Measurements from ENCODE around the gene ANKS1A. TPM values are rescaled to one million over a fixed set of nuclear protein-coding genes. Genes with fewer than 3 reads are reported as not detected.

The ANKS1A gene
- total RNA-seq, 4 donors from 2014 or later: 5.3 to 8.6 (median 7.0) TPM

DNA sequence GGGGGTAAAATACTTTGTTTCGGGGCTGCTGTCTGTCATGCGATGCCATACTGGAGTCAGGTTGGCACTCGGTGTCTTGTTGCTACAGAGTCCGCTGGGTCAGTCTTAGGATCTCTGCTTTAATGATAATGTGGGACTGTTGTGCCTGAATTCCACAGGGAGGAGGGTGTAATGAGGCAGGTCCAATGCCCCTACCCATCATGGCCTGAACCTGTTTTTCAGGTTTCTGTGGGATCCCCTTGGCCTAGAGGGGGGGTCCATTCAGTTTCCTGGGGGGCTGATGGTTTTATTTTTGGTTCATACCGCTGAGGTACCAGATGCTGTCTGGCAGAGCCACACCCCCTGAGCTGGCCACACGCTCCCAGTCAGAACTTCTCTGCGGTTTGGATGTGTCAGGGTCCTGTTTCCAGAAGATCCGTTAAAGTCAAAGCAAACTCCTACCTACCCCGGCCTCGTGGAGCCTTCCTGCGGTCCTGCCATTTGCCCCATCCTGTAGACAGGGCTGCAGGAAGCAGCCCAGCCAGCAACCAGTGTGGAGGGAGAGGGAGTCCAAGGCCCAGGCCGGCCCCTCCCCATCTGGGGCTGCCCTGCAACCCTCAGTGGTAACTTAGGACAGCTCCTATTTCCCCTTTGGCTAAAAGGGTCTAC lies 182.4 kb downstream of the ANKS1A start:
- no peak for ATAC-seq
- no peaks in the 10 kb centered on the region for H3K27me3 ChIP-seq
- in situ Hi-C loops (cut with MboI; ENCODE audit: low sequenced_read_pairs in 4 of 4) (no loop called here), intact Hi-C loops (cut with DNase I; ENCODE audit: low total_unique reads) (no loop called here)
- H3K36me3 ChIP-seq: peaks cover 0 to 10% of the 10 kb centered on the region in 2 donors
- no peaks in the 10 kb centered on the region for H3K9me3 ChIP-seq
- no peak overlapping the region for H3K27ac ChIP-seq
- no peak for DNase-seq
- TF ChIP-seq POLR2A (IDR thresholded peaks at IDR 0.05): no peak
- TF ChIP-seq, protein P1, sequence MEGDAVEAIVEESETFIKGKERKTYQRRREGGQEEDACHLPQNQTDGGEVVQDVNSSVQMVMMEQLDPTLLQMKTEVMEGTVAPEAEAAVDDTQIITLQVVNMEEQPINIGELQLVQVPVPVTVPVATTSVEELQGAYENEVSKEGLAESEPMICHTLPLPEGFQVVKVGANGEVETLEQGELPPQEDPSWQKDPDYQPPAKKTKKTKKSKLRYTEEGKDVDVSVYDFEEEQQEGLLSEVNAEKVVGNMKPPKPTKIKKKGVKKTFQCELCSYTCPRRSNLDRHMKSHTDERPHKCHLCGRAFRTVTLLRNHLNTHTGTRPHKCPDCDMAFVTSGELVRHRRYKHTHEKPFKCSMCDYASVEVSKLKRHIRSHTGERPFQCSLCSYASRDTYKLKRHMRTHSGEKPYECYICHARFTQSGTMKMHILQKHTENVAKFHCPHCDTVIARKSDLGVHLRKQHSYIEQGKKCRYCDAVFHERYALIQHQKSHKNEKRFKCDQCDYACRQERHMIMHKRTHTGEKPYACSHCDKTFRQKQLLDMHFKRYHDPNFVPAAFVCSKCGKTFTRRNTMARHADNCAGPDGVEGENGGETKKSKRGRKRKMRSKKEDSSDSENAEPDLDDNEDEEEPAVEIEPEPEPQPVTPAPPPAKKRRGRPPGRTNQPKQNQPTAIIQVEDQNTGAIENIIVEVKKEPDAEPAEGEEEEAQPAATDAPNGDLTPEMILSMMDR (IDR thresholded peaks at IDR 0.05 in 4 of 5, conservative IDR thresholded peaks at IDR 0.05 in 1 of 5): no peak
- no peak overlapping the region for H3K4me3 ChIP-seq
- no peaks in the 10 kb centered on the region for H3K4me1 ChIP-seq

DNA sequence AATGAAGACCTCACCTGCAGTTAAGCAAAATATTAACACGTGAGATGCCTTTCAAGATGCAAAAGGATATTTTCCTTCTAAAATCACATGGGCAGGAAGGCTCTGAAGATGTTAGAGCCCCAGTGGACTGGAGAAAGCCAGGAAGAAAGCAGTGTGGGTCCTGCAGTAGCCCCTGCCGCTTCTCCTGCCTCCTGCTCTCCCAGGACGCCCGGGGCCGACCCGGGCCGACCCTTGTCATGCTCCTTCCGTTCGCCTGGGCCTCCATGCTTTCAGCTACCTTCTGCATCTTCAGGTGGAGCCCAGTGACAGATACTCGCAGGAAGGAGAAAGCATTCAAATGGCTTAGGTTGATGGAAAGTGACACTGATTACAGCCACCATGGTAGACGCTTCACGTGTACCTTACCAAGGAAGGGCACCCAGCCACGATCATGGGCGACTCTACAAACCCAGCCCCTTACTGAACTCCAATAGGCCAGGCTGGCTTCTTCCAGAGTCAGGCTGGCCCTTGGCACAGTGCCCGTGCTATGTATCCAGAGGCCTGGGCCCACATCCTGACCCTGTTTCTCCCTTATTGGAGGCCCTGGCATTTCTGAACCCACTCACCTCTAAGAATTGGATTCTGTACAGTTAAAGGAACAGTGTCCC lies 183.1 kb downstream of the ANKS1A start:
- H3K36me3 ChIP-seq: peaks cover 0 to 10% of the 10 kb centered on the region in 2 donors
- no peak overlapping the region for H3K4me3 ChIP-seq
- DNase-seq (no peak), ATAC-seq (no peak)
- H3K27ac ChIP-seq: no peak overlapping the region
- intact Hi-C loops (cut with DNase I; ENCODE audit: low total_unique reads) (no loop called here), in situ Hi-C loops (cut with MboI; ENCODE audit: low sequenced_read_pairs in 4 of 4) (no loop called here)
- no peaks in the 10 kb centered on the region for H3K9me3 ChIP-seq
- H3K4me1 ChIP-seq: no peaks in the 10 kb centered on the region
- no peak for TF ChIP-seq POLR2A (IDR thresholded peaks at IDR 0.05)
- TF ChIP-seq, protein P1 (IDR thresholded peaks at IDR 0.05 in 4 of 5, conservative IDR thresholded peaks at IDR 0.05 in 1 of 5): no peak
- no peaks in the 10 kb centered on the region for H3K27me3 ChIP-seq

DNA sequence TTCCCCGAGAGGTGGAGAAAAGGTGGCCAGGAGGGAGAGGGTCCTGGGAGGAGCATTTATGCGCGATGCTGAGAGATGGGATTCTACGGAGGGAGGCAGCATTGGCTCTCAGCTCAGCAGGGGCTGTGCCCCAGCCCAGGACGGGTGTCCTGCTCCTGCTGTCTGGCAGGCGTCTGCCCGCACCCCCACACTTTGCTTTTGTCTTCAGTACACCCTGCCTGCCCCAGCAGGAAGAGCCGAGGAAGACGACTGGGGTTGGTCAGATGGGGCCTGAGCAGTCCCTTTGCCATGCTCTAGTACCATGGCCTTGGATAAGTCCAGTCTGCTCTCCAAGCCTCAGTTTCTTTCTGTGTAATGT lies 183.6 kb downstream of the ANKS1A start:
- peaks cover 0 to 10% of the 10 kb centered on the region in 2 donors for H3K36me3 ChIP-seq
- TF ChIP-seq POLR2A (IDR thresholded peaks at IDR 0.05): no peak
- H3K4me1 ChIP-seq: no peaks in the 10 kb centered on the region
- no peaks in the 10 kb centered on the region for H3K27me3 ChIP-seq
- in situ Hi-C loops (cut with MboI; ENCODE audit: low sequenced_read_pairs in 4 of 4) (no loop called here), intact Hi-C loops (cut with DNase I; ENCODE audit: low total_unique reads) (no loop called here)
- no peak overlapping the region for H3K4me3 ChIP-seq
- DNase-seq: no peak
- no peak overlapping the region for H3K27ac ChIP-seq
- no peak for ATAC-seq
- no peaks in the 10 kb centered on the region for H3K9me3 ChIP-seq

DNA sequence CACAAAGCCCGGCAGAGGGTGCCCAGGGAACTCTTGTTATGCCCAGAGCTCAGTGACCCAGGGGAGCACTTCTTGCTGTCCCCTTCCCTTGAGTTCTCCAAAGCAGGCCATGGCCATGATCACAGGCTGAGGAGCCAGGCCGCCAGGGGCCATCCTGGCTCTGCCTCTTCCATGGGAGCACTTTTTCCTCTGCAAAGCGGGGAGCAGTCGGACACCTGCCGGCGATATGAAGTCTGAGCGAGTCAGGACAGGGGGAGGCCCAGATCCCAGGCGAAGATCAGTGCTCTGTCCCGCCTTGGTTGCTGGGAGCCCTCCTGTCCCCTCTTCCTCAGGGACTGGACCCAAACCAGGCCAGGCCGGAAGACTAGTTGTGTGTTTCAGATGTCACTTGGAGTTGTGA lies 184.2 kb downstream of the ANKS1A start:
- Histone ChIP-seq H3K4me3 (no peak overlapping the region), H3K4me1 (no peaks in the 10 kb centered on the region), H3K36me3 (peaks cover 0 to 12% of the 10 kb centered on the region in 2 donors), H3K27ac (no peak overlapping the region), H3K27me3 (no peaks in the 10 kb centered on the region), H3K9me3 (no peaks in the 10 kb centered on the region)
- TF ChIP-seq POLR2A (IDR thresholded peaks at IDR 0.05): no peak
- TF ChIP-seq, protein P1 (IDR thresholded peaks at IDR 0.05 in 4 of 5, conservative IDR thresholded peaks at IDR 0.05 in 1 of 5): no peak
- ATAC-seq (no peak), DNase-seq (no peak)
- intact Hi-C loops (cut with DNase I; ENCODE audit: low total_unique reads) (no loop called here), in situ Hi-C loops (cut with MboI; ENCODE audit: low sequenced_read_pairs in 4 of 4) (no loop called here)

DNA sequence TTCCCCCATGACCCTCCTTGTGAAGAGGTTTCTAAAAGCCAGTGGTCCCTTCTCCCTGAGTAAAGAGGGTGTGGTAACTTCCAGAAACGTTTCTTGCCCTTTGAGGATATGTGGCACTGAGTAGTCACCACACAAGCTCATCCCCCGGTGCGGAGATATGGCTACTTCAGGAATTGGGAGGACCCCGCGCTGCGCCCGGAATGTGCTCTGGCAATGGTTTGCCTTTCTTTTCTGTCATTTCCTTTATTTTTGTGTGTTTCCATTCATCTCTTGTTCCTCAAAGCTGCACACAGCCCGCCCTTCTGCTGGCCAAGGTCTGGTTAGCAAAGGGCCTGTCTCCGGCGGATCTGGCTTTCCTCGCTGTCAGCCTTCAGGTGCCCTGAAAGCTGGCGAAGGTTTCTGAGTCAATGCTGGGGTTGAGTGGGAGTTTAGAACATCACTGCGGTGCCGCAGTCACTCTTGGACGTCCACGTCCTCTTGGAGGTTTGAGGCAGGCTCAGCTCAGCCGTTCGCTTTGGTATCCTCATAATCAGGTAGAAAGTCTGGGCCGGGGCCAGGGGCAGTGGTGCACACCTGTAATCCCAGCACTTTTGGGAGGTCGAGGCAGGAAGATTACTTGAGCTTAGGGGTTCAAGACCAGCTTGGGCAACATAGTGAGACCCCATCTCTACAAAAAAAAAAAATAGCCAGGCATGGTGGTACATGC lies 184.9 kb downstream of the ANKS1A start:
- intact Hi-C loops (cut with DNase I; ENCODE audit: low total_unique reads): no loop called here

More for the DNA sequence above, 184.9 kb downstream of the ANKS1A start:
- DNase-seq (no peak), ATAC-seq (no peak)
- in situ Hi-C loops (cut with MboI; ENCODE audit: low sequenced_read_pairs in 4 of 4): no loop called here
- H3K27me3 ChIP-seq: no peaks in the 10 kb centered on the region
- H3K27ac ChIP-seq: no peak overlapping the region
- no peaks in the 10 kb centered on the region for H3K4me1 ChIP-seq
- no peak for TF ChIP-seq POLR2A (IDR thresholded peaks at IDR 0.05)
- TF ChIP-seq, protein P1 (IDR thresholded peaks at IDR 0.05 in 4 of 5, conservative IDR thresholded peaks at IDR 0.05 in 1 of 5): no peak
- no peak overlapping the region for H3K4me3 ChIP-seq
- H3K9me3 ChIP-seq: no peaks in the 10 kb centered on the region
- peaks cover 0 to 19% of the 10 kb centered on the region in 2 donors for H3K36me3 ChIP-seq
